Karpas-422 (cell line): Measurements from ENCODE around the gene CHIC2. TPM values are rescaled to one million over a fixed set of nuclear protein-coding genes. Genes with fewer than 3 reads are reported as not detected.

Experiments
- DNase-seq: peaks from one replicate; pipeline ENCODE4 v3.0.0-alpha.2; 2015
- H2AFZ ChIP-seq: fragments of 200-600 bp; sonication (generic); 2 replicates; pipeline ENCODE4 v1.6.1; 2014; ENCODE audit warnings: antibody characterized with exemption, low read length, mixed read lengths
- H3K27ac ChIP-seq: fragments of 200-600 bp; sonication (generic); 2 replicates; pipeline ENCODE4 v1.5.1; 2014; ENCODE audit warnings: mild to moderate bottlenecking, low read length, moderate library complexity
- H3K27me3 ChIP-seq: fragments of 200-600 bp; sonication (generic); 2 replicates; pipeline ENCODE4 v1.6.1; 2014; ENCODE audit warnings: low read length, mixed read lengths
- H3K36me3 ChIP-seq: fragments of 200-600 bp; sonication (generic); 2 replicates; pipeline ENCODE4 v1.6.1; 2014; ENCODE audit warnings: low read length, mixed read lengths; ENCODE audit not compliant: insufficient read depth
- H3K4me1 ChIP-seq: fragments of 200-600 bp; sonication (generic); 2 replicates; pipeline ENCODE4 v1.6.1; 2014; ENCODE audit warnings: mild to moderate bottlenecking, low read length, mixed read lengths
- H3K4me2 ChIP-seq: fragments of 200-600 bp; sonication (generic); 2 replicates; pipeline ENCODE4 v1.6.1; 2014; ENCODE audit warnings: low read length, low read depth, mild to moderate bottlenecking; ENCODE audit not compliant: poor library complexity, severe bottlenecking
- H3K4me3 ChIP-seq: fragments of 200-600 bp; sonication (generic); 2 replicates; pipeline ENCODE4 v1.5.1; 2014; ENCODE audit warnings: mild to moderate bottlenecking, antibody characterized with exemption, low read length, mixed read lengths
- H3K79me2 ChIP-seq: fragments of 200-600 bp; sonication (generic); 2 replicates; pipeline ENCODE4 v1.6.1; 2014; ENCODE audit warnings: mild to moderate bottlenecking, low read length, mixed read lengths
- H3K9ac ChIP-seq: fragments of 200-600 bp; sonication (generic); 2 replicates; pipeline ENCODE4 v1.6.0; 2014; ENCODE audit warnings: low read length
- H3K9me2 ChIP-seq: fragments of 200-600 bp; sonication (generic), shearing (Covaris generic); replicated peaks from 2 replicates; pipeline ENCODE4 v1.6.0; 2014; ENCODE audit warnings: mild to moderate bottlenecking, low read length, moderate library complexity; ENCODE audit not compliant: insufficient read depth
- H3K9me3 ChIP-seq: fragments of 300-700, 200-600 bp; sonication (generic); 2 replicates; pipeline ENCODE4 v1.6.1; 2014; ENCODE audit warnings: low read length, mixed read lengths
- H4K20me1 ChIP-seq: fragments of 200-600 bp; sonication (generic); 2 replicates; pipeline ENCODE4 v1.6.1; 2014; ENCODE audit warnings: mild to moderate bottlenecking, antibody characterized with exemption, low read length, low read depth; ENCODE audit not compliant: insufficient read depth
- total RNA-seq: library from RNA; depleted of rRNA; stranded (reverse); fragments of >200 nt; shearing (Covaris generic); gene quantifications from 2 replicates; pipeline ENCODE4 v1.2.3, GENCODE V29; 2014; ENCODE audit warnings: low replicate concordance

CHIC2 gene
- total RNA-seq, 1 experiment from 2014 or later = 116 TPM

DNA sequence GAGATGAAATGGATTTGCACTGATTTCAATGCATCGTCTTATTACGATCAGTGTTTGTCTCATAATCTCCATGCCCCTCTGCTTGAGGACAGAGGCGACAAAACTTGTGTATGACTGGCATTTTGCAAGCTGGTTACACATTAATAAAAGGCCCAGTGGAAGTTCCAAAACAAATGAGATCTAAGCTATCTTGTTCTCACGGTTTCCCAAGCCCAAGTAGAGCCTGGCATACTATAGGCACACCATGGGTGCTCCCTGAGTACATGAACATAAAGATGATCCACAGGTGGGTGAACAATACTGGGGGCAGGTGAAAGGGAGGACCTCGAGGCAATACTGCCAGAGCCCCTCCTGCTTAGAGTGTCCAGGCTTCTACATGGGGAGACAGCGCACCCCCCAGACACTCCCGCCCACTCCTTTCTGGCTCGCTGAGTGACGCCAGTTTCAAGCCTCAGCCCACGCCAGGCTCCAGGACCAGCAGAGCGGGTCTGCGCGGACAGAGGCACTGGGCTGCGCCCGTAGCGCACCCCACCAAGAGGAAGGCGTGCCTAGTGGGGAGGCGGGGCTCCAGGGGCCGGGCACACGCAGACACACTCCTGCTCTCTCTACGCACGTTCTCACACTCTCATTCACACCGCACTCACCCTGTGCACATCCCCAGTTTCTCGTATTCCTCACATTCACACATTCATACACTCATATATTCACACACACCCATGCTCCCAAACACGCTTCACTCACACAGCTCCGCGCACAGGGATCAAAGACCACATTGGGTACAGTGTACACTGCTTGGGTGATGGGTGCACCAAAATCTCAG, 26.6 kb upstream of the CHIC2 start:
- Histone ChIP-seq H3K9me2 (no peaks in the 10 kb centered on the region), H4K20me1 (no peaks in the 10 kb centered on the region), H3K79me2 (peaks cover 4% of the 10 kb centered on the region; the same call in 1 of the 2 replicates), H3K4me2 (peak overlapping the region; percentile 96), H2AFZ (peak overlapping the region; percentile 97), H3K36me3 (no peaks in the 10 kb centered on the region; the same call in 1 of the 2 replicates), H3K9me3 (no peaks in the 10 kb centered on the region), H3K9ac (peak overlapping the region; percentile 76), H3K4me3 (peak overlapping the region; percentile 72), H3K27me3 (no peaks in the 10 kb centered on the region), H3K27ac (peak overlapping the region; percentile 43), H3K4me1 (peaks cover 63% of the 10 kb centered on the region)
- peak; percentile 83 for DNase-seq

DNA sequence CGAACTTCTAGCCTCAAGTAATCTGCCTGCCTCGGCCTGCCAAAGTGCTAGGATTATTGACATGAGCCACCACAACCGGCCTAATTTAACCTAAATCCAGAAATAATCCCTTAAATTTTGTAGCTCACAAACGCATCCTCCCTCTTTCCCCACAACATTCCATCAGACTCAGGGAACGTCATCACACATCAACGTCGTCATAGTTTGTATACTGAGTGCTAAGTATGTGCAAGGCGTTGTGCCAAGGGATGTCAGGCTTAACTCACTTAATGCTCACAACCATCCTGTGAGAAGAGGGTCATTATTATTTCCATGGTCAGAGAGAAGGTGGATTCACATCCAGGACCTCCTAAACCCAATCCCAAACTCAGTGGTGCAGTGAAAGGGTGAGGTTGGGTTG, 26.0 kb upstream of the CHIC2 start:
- H3K4me1 ChIP-seq = peaks cover 57% of the 10 kb centered on the region
- peaks cover 4% of the 10 kb centered on the region; the same call in 1 of the 2 replicates for H3K79me2 ChIP-seq
- H3K9me3 ChIP-seq = no peaks in the 10 kb centered on the region
- H3K4me2 ChIP-seq = peak overlapping the region; percentile 96
- H2AFZ ChIP-seq = no peak overlapping the region
- no peaks in the 10 kb centered on the region; the same call in 1 of the 2 replicates for H3K36me3 ChIP-seq
- peak overlapping the region; percentile 72; the same call in 1 of the 2 replicates for H3K4me3 ChIP-seq
- H3K27ac ChIP-seq = no peak overlapping the region
- H4K20me1 ChIP-seq = no peaks in the 10 kb centered on the region
- no peaks in the 10 kb centered on the region for H3K27me3 ChIP-seq
- no peaks in the 10 kb centered on the region for H3K9me2 ChIP-seq
- no peak overlapping the region for H3K9ac ChIP-seq
- no peak for DNase-seq

DNA sequence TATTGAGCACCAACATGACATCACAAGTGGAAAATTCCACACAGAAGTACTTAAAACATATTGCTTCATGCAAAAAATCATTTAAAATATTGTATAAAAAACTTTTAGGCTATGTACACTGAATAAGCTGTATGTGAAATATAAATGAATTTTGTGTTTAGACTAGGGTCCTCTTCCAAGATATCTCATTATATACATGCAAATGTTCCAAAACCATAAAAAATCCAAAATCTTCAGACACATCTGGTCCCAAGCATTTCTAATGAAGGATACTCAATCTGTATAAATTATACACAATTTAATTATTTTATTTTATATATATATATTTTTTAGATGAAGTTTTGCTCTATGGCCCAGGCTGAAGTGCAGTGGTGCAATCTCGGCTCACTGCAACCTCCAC, 25.5 kb upstream of the CHIC2 start:
- Histone ChIP-seq H4K20me1 (no peaks in the 10 kb centered on the region), H2AFZ (no peak overlapping the region), H3K4me3 (no peak overlapping the region), H3K4me1 (peaks cover 55% of the 10 kb centered on the region), H3K36me3 (no peaks in the 10 kb centered on the region; the same call in 1 of the 2 replicates), H3K4me2 (no peak overlapping the region), H3K27me3 (no peaks in the 10 kb centered on the region), H3K79me2 (peaks cover 4% of the 10 kb centered on the region; the same call in 1 of the 2 replicates), H3K9me3 (no peaks in the 10 kb centered on the region), H3K9me2 (no peaks in the 10 kb centered on the region), H3K9ac (no peak overlapping the region), H3K27ac (no peak overlapping the region)
- no peak for DNase-seq

DNA sequence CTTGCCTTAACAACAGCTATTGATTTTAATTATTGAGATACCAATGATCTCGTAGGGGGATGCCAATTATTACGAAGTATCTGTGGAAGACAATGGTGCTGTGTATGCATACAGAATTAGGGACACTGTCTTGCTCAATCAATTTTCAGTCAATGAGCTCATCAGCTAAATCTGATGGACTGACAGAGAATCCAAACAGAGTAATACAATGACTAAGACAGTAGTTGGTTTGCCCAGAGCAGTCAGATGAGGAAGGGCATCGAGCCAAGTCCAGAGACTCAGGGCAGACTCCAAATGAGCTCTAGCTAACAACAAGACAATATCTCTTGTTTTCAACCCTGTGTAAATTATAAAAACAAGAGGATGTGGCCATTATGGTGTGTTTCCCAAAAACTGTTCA, 20.9 kb upstream of the CHIC2 start:
- no peaks in the 10 kb centered on the region for H3K9me2 ChIP-seq
- peaks cover under 1% of the 10 kb centered on the region; the same call in 1 of the 2 replicates for H3K79me2 ChIP-seq
- no peak overlapping the region for H3K4me2 ChIP-seq
- no peak for DNase-seq
- H3K36me3 ChIP-seq = peaks cover 7% of the 10 kb centered on the region; the same call in 1 of the 2 replicates
- H3K4me3 ChIP-seq = no peak overlapping the region
- no peak overlapping the region for H3K9ac ChIP-seq
- no peak overlapping the region for H3K27ac ChIP-seq
- no peaks in the 10 kb centered on the region for H4K20me1 ChIP-seq
- H2AFZ ChIP-seq = no peak overlapping the region
- H3K9me3 ChIP-seq = no peaks in the 10 kb centered on the region
- H3K27me3 ChIP-seq = no peaks in the 10 kb centered on the region
- peaks cover 28% of the 10 kb centered on the region for H3K4me1 ChIP-seq

DNA sequence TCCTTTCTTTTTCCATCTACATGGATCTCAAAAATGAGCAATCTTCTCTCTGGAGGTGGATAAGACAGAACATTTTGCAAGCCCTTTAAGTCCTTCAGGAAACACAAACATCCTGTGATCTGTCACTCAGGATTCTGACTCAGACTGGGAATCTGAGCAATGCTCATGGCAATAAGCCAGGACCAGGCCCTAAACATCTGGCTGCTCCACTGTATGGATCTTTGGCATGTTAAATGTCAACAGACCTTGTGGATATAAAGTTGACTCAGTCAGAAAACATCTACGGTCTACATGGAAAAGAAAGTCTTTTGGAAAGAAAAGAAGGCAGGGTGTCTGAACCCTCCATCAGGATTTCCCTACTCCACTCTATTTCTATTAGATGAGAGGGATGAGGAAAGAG, 17.8 kb upstream of the CHIC2 start:
- Histone ChIP-seq H3K27ac (no peak overlapping the region), H3K79me2 (no peaks in the 10 kb centered on the region), H2AFZ (no peak overlapping the region), H3K4me3 (no peak overlapping the region), H4K20me1 (no peaks in the 10 kb centered on the region), H3K9me3 (no peaks in the 10 kb centered on the region), H3K9me2 (no peaks in the 10 kb centered on the region), H3K36me3 (peaks cover 7% of the 10 kb centered on the region; the same call in 1 of the 2 replicates), H3K9ac (no peak overlapping the region), H3K4me1 (peaks cover 6% of the 10 kb centered on the region), H3K27me3 (no peaks in the 10 kb centered on the region), H3K4me2 (no peak overlapping the region)
- DNase-seq = no peak

DNA sequence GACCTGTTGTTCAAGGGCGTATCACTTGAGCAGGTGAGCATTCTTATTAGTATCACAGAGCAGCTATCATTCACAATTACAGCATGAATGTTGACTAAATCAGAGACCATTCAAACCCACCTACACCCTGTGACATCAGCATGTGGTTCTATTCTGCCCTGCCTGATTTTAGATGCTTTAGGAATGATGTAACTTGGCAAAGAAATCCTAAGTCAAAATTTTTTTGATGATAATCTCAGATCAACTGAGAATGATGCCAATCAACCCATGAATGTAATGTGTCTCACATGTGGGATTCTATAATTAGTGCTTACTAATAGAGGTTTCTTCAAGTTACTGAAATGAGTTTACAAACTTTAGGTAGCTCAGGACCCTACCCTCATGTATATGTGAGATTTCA, 13.4 kb upstream of the CHIC2 start:
- Histone ChIP-seq H3K27ac (no peak overlapping the region), H4K20me1 (no peaks in the 10 kb centered on the region), H3K27me3 (no peaks in the 10 kb centered on the region), H3K9me2 (no peaks in the 10 kb centered on the region), H3K36me3 (peaks cover 7% of the 10 kb centered on the region; the same call in 1 of the 2 replicates), H3K9me3 (no peaks in the 10 kb centered on the region), H2AFZ (no peak overlapping the region), H3K4me1 (no peaks in the 10 kb centered on the region), H3K79me2 (no peaks in the 10 kb centered on the region), H3K9ac (no peak overlapping the region), H3K4me2 (no peak overlapping the region), H3K4me3 (no peak overlapping the region)
- DNase-seq = no peak

DNA sequence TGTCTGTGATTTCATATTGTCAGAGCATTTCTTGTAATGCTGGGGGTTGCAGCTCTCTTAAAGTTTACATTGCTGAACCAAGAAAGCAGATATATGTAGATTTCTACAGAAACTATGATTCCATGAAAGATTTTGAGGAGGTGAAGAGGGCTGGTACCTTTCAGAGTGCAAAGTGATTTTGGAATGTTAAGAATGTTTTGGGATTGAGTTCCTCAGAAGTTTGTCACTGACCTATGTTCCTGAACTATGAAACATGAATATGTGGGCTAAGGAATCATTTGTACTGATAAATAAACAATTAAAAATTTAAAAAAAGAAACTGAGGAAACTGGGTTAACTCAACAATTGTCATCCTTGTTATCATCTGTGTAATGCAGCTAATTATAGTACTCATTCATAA, 12.3 kb upstream of the CHIC2 start:
- Histone ChIP-seq H3K4me3 (no peak overlapping the region), H3K9ac (no peak overlapping the region), H3K4me1 (no peaks in the 10 kb centered on the region), H3K9me3 (no peaks in the 10 kb centered on the region), H3K27me3 (no peaks in the 10 kb centered on the region), H3K27ac (no peak overlapping the region), H2AFZ (no peak overlapping the region), H3K79me2 (no peaks in the 10 kb centered on the region), H3K4me2 (no peak overlapping the region), H3K9me2 (no peaks in the 10 kb centered on the region), H4K20me1 (no peaks in the 10 kb centered on the region), H3K36me3 (no peaks in the 10 kb centered on the region)
- DNase-seq = no peak

DNA sequence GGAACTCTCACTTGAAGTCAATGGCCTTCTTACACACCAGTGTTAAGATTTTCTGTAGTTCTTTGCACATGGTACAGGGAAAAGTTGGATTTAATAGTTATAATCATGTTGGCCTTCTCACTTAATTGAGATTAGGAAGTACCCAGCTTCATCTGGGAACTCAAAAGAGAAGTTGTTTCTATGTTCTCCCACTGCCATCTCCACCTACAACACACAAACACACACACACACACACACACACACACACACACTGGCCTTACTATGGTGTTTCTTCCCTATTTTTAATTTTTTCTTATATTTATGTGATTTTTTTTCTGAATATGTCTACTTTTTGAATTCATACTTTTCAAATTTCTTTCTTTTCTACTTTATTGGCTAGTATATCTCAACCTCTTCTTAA, 10.0 kb upstream of the CHIC2 start:
- no peaks in the 10 kb centered on the region for H3K27me3 ChIP-seq
- no peak overlapping the region for H2AFZ ChIP-seq
- no peaks in the 10 kb centered on the region for H3K79me2 ChIP-seq
- no peaks in the 10 kb centered on the region for H3K9me3 ChIP-seq
- no peaks in the 10 kb centered on the region for H4K20me1 ChIP-seq
- H3K9me2 ChIP-seq = no peaks in the 10 kb centered on the region
- no peaks in the 10 kb centered on the region for H3K36me3 ChIP-seq
- no peak overlapping the region for H3K4me3 ChIP-seq
- no peak overlapping the region for H3K4me2 ChIP-seq
- no peak for DNase-seq
- H3K4me1 ChIP-seq = no peaks in the 10 kb centered on the region
- H3K9ac ChIP-seq = no peak overlapping the region
- no peak overlapping the region for H3K27ac ChIP-seq
